ENCODE data around the gene FSCN2. TPM values are rescaled to one million over a fixed set of nuclear protein-coding genes. Genes with fewer than 3 reads are reported as not detected.

The FSCN2 gene
- polyA plus RNA-seq, 1 of the 3 experiments (the other 2 are of a cell fraction), result 2.1 TPM

GRCh38 chr17:81553018-81553615 lies 24.9 kb downstream of the FSCN2 start:
- Histone ChIP-seq H3K9me3 (no peaks in the 10 kb centered on the region), H3K79me2 (ENCODE audit: insufficient read depth) (peaks cover 51% of the 10 kb centered on the region), H4K20me1 (ENCODE audit: insufficient read depth) (peaks cover 22% of the 10 kb centered on the region; the same call in 1 of the 2 replicates), H3K4me1 (ENCODE audit: control insufficient read depth in 1 of 2, insufficient read depth in 2 of 2, low read depth in 1 of 2, low read length in 1 of 2) (peaks cover 25 to 26% of the 10 kb centered on the region in 2 experiments; a peak in 3 of 4 replicates), H3K9me2 (no peaks in the 10 kb centered on the region), H3K9ac (peak overlapping the region; percentile 82), H3K27me3 (ENCODE audit: insufficient read depth) (no peaks in the 10 kb centered on the region), H3K4me2 (peak overlapping the region; percentile 100), H3K27ac (ENCODE audit: low read depth in 2 of 2, low read length in 1 of 2) (peak overlapping the region; percentile 81 to 90), H2AFZ (ENCODE audit: low read depth) (no peak overlapping the region), H3K4me3 (ENCODE audit: low read depth in 2 of 2, low read length in 1 of 2) (peak overlapping the region; percentile 78 to 89), H3K36me3 (replicated peaks in 1 of 2; ENCODE audit: control insufficient read depth in 1 of 2, insufficient read depth in 2 of 2, low read length in 1 of 2) (peaks cover 13 to 38% of the 10 kb centered on the region in 2 experiments), H3F3A (replicated peaks; ENCODE audit: insufficient read depth) (peaks cover 48% of the 10 kb centered on the region)
- ChIA-PET POLR2A (interaction anchor here (0.8 to 1.9 kb wide), 4 partner anchors 9 to 231 kb away, joined by 3 to 12 read pairs (median 7); partner anchors contain the start of gene ACTG1), CTCF (interaction anchor here (0.8 to 3.3 kb wide), 11 partner anchors 12 to 410 kb away, joined by 3 to 24 read pairs (median 4); no protein-coding TSS in a partner anchor)
- TF ChIP-seq ZBTB33 (IDR thresholded peaks at IDR 0.05; ENCODE audit: borderline replicate concordance, low read depth) (0 out of 2 replicates have a peak, but pooled peaks have one; percentile 18), POLR2AphosphoS5 (IDR thresholded peaks at IDR 0.05; ENCODE audit: low read depth, low read length) (peak; percentile 69), CTCF (IDR thresholded peaks at IDR 0.05) (peak; percentile 17; the same call in 1 of the 2 replicates), ELF1 (IDR thresholded peaks at IDR 0.05) (peak; percentile 67; the same call in 1 of the 2 replicates), GATA2 (CRISPR knock-in tag; IDR thresholded peaks at IDR 0.05) (no peak), YY1 (IDR thresholded peaks at IDR 0.05; ENCODE audit: low read depth) (no peak), JUND (IDR thresholded peaks at IDR 0.05) (no peak), MXI1 (IDR thresholded peaks at IDR 0.05; ENCODE audit: low read depth, low read length) (peak; percentile 87; the same call in 1 of the 2 replicates), CHD2 (IDR thresholded peaks at IDR 0.05; ENCODE audit: low read length, partially characterized antibody) (peak; percentile 10), MAX (IDR thresholded peaks at IDR 0.05; ENCODE audit: low read depth) (no peak), TAF1 (IDR thresholded peaks at IDR 0.05; ENCODE audit: borderline replicate concordance, low read depth, low read length) (0 out of 2 replicates have a peak, but pooled peaks have one; percentile 28), RAD21 (IDR thresholded peaks at IDR 0.05; ENCODE audit: low read length) (peak; percentile 17), SIN3A (IDR thresholded peaks at IDR 0.05; ENCODE audit: borderline replicate concordance, low read depth, low read length) (no peak), REST (IDR thresholded peaks at IDR 0.05; ENCODE audit: low read depth, low read length) (peak; percentile 9; the same call in 1 of the 2 replicates), RCOR1 (IDR thresholded peaks at IDR 0.05; ENCODE audit: low read length) (0 out of 2 replicates have a peak, but pooled peaks have one; percentile 38), EP300 (IDR thresholded peaks at IDR 0.05; ENCODE audit: borderline replicate concordance in 1 of 2, low read depth in 1 of 2, low read length in 1 of 2) (peak in 1 of 2 experiments; percentile 24; a peak in 1 of 4 replicates), RFX5 (IDR thresholded peaks at IDR 0.05; ENCODE audit: low read length) (peak; percentile 59; the same call in 1 of the 2 replicates)
- 4% methylated on average over 17 of the region's 19 CpGs for WGBS (ENCODE audit: low lambda C conversion rate)
- peak; percentile 90 for DNase-seq

Data from SK-N-SH (cell line).